SH-SY5Y (cell line): Measurements from ENCODE around the gene NRDE2.
A peak's percentile ranks its signal among the peaks of the same experiment; 100 is the strongest.

ENCODE experiments used
- GATA2 ChIP-seq: IDR thresholded peaks from 2 replicates; pipeline ENCODE4 v1.6.1; 2011; ENCODE audit warnings: mild to moderate bottlenecking, low read depth, low read length
- GATA3 ChIP-seq: IDR thresholded peaks from 2 replicates; pipeline ENCODE4 v1.6.1; 2011; ENCODE audit warnings: low read depth, mild to moderate bottlenecking, low read length, moderate library complexity

Gene NRDE2

DNA sequence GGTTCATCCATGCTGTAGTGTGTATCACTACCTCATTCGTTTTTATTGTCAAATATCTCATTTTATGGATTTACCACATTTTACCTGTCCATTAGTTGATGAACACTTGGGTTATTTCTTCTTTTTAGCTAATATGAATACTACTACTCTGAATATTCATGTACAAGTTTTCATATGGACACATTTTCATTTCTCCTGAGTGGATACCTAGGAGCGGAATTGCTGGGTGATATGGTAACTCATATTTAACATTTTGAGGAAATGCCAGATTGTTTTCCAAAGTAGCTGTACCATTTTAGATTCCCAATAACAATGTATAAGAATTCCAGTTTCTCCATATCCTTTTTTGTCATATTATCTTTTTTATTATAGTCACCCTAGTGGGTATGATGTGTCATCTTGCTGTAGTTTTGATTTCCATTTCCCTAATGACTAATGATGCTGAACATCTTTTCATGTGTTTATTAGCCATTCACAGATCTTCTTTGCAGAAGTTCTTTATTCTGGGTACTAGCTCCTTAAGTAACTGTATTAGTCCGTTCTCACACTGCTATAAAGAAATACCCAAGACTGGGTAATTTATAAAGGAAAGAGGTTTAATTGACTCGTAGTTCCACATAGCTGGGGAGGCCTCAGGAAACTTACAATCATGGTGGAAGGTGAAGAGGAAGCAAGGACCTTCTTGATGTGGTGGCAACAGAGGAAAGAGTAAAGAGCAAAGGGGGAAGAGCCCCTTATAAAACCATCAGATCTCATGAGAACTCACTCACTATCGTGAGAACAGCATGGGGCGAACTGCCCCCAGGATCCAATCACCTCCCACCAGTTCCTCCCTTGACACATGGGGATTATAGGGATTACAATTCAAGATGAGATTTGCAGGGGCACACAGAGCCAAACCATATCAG lies 11.9 kb downstream of the NRDE2 start:
- TF ChIP-seq GATA3 (no peak), GATA2 (no peak)

DNA sequence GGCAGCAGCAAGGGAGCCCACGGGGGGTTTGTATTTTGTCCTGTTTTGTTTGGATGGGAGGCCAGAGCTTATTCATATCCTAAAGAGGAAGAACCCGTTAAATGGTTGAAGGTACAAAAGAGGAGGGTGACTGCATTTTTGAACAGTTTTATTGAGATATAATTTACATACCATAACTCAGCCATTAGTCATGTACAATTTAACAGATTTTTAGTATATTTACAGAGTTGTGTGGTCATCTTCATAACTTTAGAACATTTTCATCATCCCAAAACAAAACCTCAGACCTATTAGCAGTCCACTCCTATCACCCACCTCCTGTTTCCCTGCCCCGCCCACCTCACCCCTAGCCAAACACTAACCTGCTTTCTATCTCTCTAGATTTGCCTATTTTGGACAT lies 12.6 kb downstream of the NRDE2 start:
- TF ChIP-seq GATA3 (no peak), GATA2 (no peak)

DNA sequence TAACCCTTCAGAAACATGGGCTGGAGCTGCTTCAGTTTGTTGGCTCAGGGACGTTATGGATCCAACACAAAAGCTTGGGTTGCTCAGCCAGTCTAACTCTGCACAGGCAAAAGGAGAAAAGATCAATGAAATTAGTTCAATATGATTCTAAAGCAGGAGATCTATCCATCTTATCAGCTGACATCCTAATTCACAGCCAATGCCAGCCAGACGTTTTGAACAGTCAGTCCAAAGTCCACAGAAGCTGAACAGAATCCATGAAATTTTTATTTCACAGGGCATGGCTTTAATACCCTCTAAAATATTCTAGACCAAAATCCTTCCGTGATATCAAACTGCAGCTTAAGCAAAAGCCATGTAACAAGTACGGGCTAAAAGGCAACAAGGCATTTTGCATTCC lies 13.7 kb downstream of the NRDE2 start:
- TF ChIP-seq GATA3 (no peak), GATA2 (no peak)

DNA sequence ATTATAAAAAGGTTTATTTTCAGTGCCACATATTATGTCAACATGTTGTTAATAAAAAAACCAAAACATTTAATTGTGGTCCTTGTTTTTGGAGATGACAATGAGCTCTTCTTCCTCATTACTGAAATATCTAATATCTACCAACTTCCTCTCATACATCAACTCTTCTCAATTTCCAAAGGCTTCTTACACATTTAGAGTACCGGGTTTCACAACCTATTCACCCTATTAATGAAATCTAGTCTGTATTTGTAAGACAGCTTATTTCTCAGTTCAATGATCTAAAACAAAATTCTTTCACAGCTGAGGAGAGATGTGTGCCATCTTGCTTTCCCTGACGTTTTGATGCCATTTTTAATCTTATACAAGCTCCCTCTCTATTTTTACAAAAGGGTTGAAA lies 14.5 kb downstream of the NRDE2 start:
- no peak for TF ChIP-seq GATA3
- TF ChIP-seq GATA2 = no peak

- TF ChIP-seq GATA2 = no peak
- no peak for TF ChIP-seq GATA3
Measured at GRCh38 chr14:90308561-90308960, 23.2 kb downstream of the NRDE2 start.

DNA sequence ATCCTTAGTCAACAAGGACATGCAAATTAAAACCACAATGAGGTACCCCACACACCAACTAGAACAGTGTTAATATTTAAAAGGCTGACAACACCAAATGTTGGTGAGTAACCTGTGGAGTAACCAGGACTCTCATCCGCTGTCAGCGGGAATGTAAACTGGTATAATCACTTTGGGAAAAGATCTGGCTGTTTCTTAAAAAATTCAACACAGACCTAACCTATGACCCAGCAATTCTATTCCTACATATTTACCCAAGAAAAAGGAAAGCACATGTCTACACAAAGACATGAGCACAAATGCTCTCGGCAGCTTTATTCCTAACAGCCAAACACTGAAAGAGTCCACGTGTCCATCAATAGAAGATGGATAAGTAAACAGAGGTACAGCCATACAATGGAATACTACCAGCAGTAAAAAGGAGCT lies 26.6 kb downstream of the NRDE2 start:
- TF ChIP-seq GATA2 (no peak), GATA3 (no peak)

GRCh38 chr14:90304502-90304901 lies 27.2 kb downstream of the NRDE2 start:
- TF ChIP-seq GATA3 = no peak

GRCh38 chr14:90303473-90303872 lies 28.3 kb downstream of the NRDE2 start:
- TF ChIP-seq GATA3 (no peak), GATA2 (no peak)

- TF ChIP-seq GATA3 = no peak
- TF ChIP-seq GATA2 = no peak
Measured at GRCh38 chr14:90302529-90303303, 29.0 kb downstream of the NRDE2 start.

DNA sequence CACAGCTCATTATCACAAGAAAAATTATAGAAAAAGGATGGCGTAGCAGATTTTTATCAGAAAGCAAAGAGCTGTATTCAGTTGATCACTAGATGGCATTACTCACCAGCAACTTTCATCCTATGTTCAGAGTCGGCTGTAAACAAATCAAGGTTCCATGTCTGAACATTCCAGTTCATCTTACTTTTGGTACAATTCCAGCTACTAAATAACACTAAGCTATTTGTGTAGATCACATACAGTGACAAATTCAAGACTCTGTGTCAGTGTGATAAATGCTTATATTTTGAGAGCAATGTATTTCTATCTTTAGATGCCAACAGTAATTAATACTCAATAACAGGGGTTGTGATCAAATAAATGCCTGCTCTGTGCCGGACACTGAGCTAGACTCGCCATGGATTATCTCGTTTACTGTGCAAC lies 30.1 kb downstream of the NRDE2 start:
- TF ChIP-seq GATA3 (peak; percentile 54), GATA2 (peak; percentile 48; the same call in 1 of the 2 replicates)

GRCh38 chr14:90301122-90301521 lies 30.6 kb downstream of the NRDE2 start:
- TF ChIP-seq GATA3 = no peak
- no peak for TF ChIP-seq GATA2

DNA sequence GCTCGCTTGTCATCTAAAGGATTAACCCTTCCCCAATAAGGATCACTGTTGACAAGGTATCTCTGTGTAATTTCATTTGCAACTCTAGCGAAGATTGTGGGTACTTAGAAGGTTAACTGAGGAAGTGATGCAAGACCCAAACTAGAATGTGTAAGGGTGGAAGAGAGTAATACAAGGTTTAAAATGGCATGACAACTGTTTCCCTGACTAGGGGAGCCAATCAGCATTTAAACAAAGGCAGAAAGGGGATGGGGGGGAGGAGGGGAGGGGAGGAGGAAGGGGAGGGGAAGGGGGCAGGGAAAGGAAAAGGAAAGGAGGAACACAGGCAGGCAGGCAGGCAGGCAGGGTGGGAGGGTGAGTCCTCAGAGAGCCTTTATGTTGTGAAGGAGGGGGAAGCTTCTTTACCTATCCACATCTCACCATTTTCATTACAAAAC lies 31.1 kb downstream of the NRDE2 start:
- TF ChIP-seq GATA2 = no peak
- TF ChIP-seq GATA3 = no peak

GRCh38 chr14:90299408-90299807 lies 32.3 kb downstream of the NRDE2 start:
- TF ChIP-seq GATA3 = no peak
- TF ChIP-seq GATA2 = no peak

- TF ChIP-seq GATA2 (no peak), GATA3 (no peak)
Measured at GRCh38 chr14:90297876-90298629, 33.7 kb downstream of the NRDE2 start.
